ENCODE results near the gene SLC23A1. TPM values are rescaled to one million over a fixed set of nuclear protein-coding genes. Genes with fewer than 3 reads are reported as not detected.

Gene SLC23A1
- total and polyA plus RNA-seq, 9 donors: 0.04 to 2.1 (median 0.23) TPM

DNA sequence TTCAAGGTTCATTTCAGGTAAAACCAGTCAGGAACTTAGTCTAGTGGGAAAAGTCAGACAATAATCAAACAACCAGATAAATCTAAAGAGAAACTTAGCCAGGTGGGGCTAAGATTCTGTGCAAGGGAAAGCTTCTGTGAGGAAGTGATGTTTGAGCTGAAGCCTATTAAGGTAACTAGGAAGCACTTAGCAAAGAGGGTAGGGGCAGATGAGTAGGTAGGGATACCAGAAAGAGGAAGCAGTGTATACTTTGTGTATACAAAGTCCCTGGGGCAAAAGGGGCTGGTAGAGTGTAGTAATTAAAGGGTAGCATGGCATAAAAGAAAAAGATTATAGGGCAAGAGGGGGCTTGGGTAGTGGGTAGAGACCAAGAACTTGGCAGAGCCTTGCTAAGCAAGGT lies 24.4 kb upstream of the SLC23A1 start:
- Histone ChIP-seq H3K27ac (ENCODE audit: low read length) (no peak overlapping the region), H3K9me3 (replicated peaks; ENCODE audit: control insufficient read depth, low read depth, low read length) (no peaks in the 10 kb centered on the region)

DNA sequence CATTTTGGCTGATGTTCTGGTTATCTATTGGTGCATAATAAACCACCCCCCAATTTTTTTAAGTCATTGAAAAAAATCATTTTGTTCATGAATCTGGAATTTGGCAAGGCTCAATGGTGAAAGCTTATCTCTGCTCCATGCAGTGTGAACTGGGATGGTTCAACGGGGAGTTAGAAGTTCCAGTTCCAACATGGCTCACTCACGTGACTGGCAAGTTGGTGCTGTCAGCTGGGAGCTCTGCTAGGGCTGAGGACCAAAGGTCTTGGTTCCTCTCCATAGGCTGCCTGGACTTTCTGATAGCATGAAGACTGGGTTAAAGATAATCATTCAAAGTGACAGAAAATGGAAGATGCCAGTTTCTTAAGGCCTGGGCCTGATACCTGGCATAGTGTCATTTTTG lies 23.9 kb upstream of the SLC23A1 start:
- Histone ChIP-seq H3K27me3 (ENCODE audit: control insufficient read depth, insufficient read depth, low read length) (no peaks in the 10 kb centered on the region), H3K36me3 (ENCODE audit: control insufficient read depth, insufficient read depth, low read length) (peaks cover 6% of the 10 kb centered on the region), H3K9me3 (replicated peaks; ENCODE audit: control insufficient read depth, low read depth, low read length) (no peaks in the 10 kb centered on the region), H3K27ac (ENCODE audit: low read length) (no peak overlapping the region), H3K4me3 (ENCODE audit: low read length) (no peak overlapping the region), H3K4me1 (ENCODE audit: control insufficient read depth, insufficient read depth, low read length) (peaks cover 14% of the 10 kb centered on the region)
- no peak for DNase-seq
- 69% methylated on average over 2 of the region's 2 CpGs for WGBS (ENCODE audit: insufficient coverage)

More for the DNA sequence above, 24.4 kb upstream of the SLC23A1 start:
- DNase-seq: no peak
- H3K36me3 ChIP-seq (ENCODE audit: control insufficient read depth, insufficient read depth, low read length): peaks cover 9% of the 10 kb centered on the region
- peaks cover 14% of the 10 kb centered on the region for H3K4me1 ChIP-seq (ENCODE audit: control insufficient read depth, insufficient read depth, low read length)
- H3K4me3 ChIP-seq (ENCODE audit: low read length): no peak overlapping the region
- H3K27me3 ChIP-seq (ENCODE audit: control insufficient read depth, insufficient read depth, low read length): no peaks in the 10 kb centered on the region

DNA sequence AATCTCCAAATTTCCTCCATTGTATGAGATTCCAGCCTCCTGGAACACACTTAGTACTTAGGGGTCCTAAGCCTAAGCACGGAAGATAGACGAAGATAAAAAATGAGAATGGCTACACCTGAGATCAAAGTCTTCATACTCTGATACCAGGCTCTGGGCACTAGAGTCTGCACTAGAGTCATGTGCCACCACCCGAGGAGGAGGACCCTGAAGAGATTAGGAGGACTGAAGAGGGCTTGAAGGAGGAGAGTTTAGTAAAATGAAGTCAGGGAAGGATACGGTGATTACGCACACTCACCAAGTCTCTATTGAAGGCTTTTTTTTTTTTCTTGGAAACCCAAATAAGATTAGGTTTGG lies 21.4 kb upstream of the SLC23A1 start:
- DNase-seq: no peak
- no peaks in the 10 kb centered on the region for H3K9me3 ChIP-seq (replicated peaks; ENCODE audit: control insufficient read depth, low read depth, low read length)
- peak overlapping the region; percentile 32 for H3K4me3 ChIP-seq (ENCODE audit: low read length)
- H3K27ac ChIP-seq (ENCODE audit: low read length): peak overlapping the region; percentile 97
- H3K4me1 ChIP-seq (ENCODE audit: control insufficient read depth, insufficient read depth, low read length): peaks cover 14% of the 10 kb centered on the region
- H3K36me3 ChIP-seq (ENCODE audit: control insufficient read depth, insufficient read depth, low read length): peaks cover 7% of the 10 kb centered on the region
- 38% methylated on average over 1 of the region's 5 CpGs for WGBS (ENCODE audit: insufficient coverage)
- no peaks in the 10 kb centered on the region for H3K27me3 ChIP-seq (ENCODE audit: control insufficient read depth, insufficient read depth, low read length)

DNA sequence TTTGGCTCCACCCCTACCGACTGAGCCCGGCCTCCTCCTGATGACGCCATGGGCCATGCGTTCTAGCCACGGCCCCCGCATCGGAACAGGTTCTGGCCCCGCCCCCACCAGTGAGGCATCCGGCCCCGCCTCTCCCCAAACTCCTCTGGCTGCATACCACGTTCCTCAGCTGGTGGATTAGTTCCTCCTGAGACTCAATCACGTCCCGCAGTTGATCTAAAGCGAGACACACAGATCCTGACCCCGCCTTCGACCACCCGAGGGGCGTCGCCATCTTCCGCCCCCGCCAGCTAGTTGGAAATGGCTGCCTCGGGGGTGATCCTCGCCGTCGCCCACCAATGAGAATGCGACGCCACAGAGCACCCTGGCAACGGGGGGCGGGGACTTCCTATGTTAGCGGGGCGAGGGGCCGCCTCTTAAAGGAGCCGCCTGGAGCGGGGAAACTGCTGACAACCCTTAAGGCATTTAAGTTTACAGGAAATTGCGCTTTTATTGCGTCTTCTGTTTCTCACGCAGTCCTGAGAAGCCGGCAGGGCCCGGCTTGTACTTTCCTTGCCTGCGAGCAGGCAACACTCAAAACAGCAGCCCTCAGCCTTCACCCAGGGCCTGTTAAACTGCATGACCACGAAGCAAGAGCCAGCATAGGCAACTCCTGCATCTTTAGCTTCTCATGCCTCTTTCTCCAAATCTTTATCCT lies 20.8 kb upstream of the SLC23A1 start, which contains the start of gene SPATA24:
Gene SPATA24, minus strand, starts transcription at position 303 of the 697 bp plus-strand sequence. Its CDS starts 29 bp downstream, at position 274.
- H3K27ac ChIP-seq (ENCODE audit: low read length): peak within 1 kb of the TSS; percentile 97
- H3K9me3 ChIP-seq (replicated peaks; ENCODE audit: control insufficient read depth, low read depth, low read length): no peaks in the 10 kb centered on the region
- peak; percentile 99 for DNase-seq
- H3K36me3 ChIP-seq (ENCODE audit: control insufficient read depth, insufficient read depth, low read length): peaks cover 7% of the 10 kb centered on the region
- H3K4me1 ChIP-seq (ENCODE audit: control insufficient read depth, insufficient read depth, low read length): peaks cover 14% of the 10 kb centered on the region
- 0% methylated on average over 39 of the region's 41 CpGs for WGBS (ENCODE audit: insufficient coverage)
- peak within 1 kb of the TSS; percentile 46 for H3K4me3 ChIP-seq (ENCODE audit: low read length)
- H3K27me3 ChIP-seq (ENCODE audit: control insufficient read depth, insufficient read depth, low read length): no peaks in the 10 kb centered on the region

DNA sequence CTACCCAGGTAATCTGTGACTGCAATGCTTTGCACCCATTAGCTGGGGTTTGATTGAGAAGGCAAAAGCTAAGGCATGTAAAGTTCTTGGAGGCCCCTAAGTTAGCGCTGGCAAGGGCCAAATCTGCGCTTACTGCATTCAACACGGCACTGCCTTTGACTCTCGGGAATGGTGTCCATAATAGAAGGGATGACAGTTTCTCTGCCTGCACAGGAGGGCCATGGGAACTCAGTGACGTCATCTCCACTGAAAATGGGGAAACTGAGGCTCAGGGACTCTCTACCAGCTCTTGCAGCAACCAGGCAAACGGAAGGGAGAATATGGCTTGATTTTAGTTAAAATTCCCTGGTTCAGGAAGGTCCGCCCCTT lies 20.3 kb upstream of the SLC23A1 start:
- H3K9me3 ChIP-seq (replicated peaks; ENCODE audit: control insufficient read depth, low read depth, low read length): no peaks in the 10 kb centered on the region
- DNase-seq: no peak
- WGBS (ENCODE audit: insufficient coverage): 28% methylated on average over 5 of the region's 7 CpGs

DNA sequence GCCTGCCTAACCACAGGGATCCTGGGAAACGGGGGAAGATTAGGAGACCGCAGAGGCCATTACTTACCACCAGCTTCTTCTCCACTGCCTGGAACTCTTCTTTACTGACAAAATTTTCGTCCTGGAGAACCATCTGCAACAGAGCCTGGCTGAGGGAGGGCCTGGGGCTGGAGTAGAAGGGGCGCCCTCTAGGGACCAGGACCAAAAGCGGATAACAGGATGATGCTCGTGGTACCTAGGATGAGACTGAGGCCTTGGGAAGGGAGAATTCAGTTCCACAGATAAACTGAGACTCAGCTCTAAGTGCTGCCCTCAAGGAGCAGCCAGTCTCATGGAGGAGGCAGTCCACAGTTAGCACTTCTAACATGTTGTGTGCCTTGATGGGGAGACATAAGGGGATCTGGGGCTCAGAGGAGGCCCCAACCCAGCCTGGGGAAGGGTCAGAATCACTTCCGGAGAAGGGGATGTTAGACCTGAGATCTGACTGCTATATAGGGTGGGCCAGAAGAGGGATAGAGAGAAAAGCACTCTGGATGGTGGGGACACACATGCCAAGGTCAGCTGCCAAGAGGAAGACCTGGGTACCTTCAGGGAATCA lies 19.6 kb upstream of the SLC23A1 start:
- peaks cover 14% of the 10 kb centered on the region for H3K4me1 ChIP-seq (ENCODE audit: control insufficient read depth, insufficient read depth, low read length)
- H3K4me3 ChIP-seq (ENCODE audit: low read length): no peak overlapping the region
- H3K9me3 ChIP-seq (replicated peaks; ENCODE audit: control insufficient read depth, low read depth, low read length): no peaks in the 10 kb centered on the region
- peaks cover 7% of the 10 kb centered on the region for H3K36me3 ChIP-seq (ENCODE audit: control insufficient read depth, insufficient read depth, low read length)
- H3K27me3 ChIP-seq (ENCODE audit: control insufficient read depth, insufficient read depth, low read length): no peaks in the 10 kb centered on the region
- peak overlapping the region; percentile 97 for H3K27ac ChIP-seq (ENCODE audit: low read length)
- no peak for DNase-seq
- 48% methylated on average over 5 of the region's 7 CpGs for WGBS (ENCODE audit: insufficient coverage)

More for the DNA sequence above, 20.3 kb upstream of the SLC23A1 start:
- H3K36me3 ChIP-seq (ENCODE audit: control insufficient read depth, insufficient read depth, low read length): peaks cover 7% of the 10 kb centered on the region
- H3K4me1 ChIP-seq (ENCODE audit: control insufficient read depth, insufficient read depth, low read length): peaks cover 14% of the 10 kb centered on the region
- H3K27ac ChIP-seq (ENCODE audit: low read length): peak overlapping the region; percentile 97
- peak overlapping the region; percentile 46 for H3K4me3 ChIP-seq (ENCODE audit: low read length)
- H3K27me3 ChIP-seq (ENCODE audit: control insufficient read depth, insufficient read depth, low read length): no peaks in the 10 kb centered on the region

DNA sequence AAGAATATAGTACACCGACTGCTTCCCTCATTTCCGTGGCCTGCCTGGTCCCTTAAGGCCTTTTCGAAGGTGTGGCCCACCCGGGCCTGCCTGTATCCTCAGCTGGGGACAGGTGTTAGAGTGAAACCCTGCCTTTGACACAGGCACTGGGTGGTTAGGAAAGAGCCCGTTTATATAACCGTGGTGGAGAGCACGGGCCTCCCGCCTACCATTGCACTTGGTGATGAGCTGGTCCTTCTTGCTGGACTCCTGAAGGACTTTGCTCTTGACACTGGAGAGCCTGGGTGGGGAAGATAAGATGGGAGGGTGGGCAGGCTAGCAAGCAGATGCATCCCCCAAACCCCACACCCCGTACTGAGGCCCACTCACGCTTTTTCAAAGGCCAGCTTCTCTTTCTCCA lies 18.4 kb upstream of the SLC23A1 start:
- Histone ChIP-seq H3K36me3 (ENCODE audit: control insufficient read depth, insufficient read depth, low read length) (peaks cover 7% of the 10 kb centered on the region), H3K9me3 (replicated peaks; ENCODE audit: control insufficient read depth, low read depth, low read length) (no peaks in the 10 kb centered on the region), H3K27ac (ENCODE audit: low read length) (no peak overlapping the region), H3K4me3 (ENCODE audit: low read length) (no peak overlapping the region), H3K4me1 (ENCODE audit: control insufficient read depth, insufficient read depth, low read length) (peaks cover 22% of the 10 kb centered on the region), H3K27me3 (ENCODE audit: control insufficient read depth, insufficient read depth, low read length) (no peaks in the 10 kb centered on the region)
- 88% methylated on average over 5 of the region's 10 CpGs for WGBS (ENCODE audit: insufficient coverage)
- DNase-seq: no peak

DNA sequence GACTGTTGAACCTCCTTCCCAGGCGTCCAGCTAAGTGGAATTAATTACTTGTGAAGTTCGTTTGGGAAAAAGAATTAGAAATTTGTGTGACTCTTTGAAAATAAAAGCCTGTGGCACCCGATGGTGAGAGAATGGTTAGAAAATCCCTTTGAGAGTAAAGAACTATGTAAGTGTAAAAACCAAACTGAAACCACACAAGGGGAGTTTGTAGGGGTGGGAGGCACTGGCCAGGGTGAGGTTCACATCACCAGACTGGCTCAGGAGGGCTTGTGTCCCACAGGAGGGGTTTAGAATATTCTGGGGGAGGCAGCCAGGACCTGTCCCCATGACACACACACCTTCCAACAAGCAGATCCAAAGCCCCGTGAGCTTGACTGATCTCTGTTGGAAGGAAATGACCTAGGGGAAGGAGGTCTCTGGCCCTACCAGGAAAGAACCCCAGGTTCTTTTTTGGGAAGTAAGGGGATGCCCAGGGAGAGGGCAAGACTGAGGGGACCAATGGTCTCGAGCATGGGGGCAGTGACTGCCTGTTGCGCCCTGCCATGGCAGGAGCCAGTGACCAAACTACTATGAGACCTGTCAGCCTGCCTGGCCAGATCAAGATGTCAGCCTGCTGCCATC lies 16.5 kb upstream of the SLC23A1 start:
- no peak for DNase-seq
- peaks cover 39% of the 10 kb centered on the region for H3K4me1 ChIP-seq (ENCODE audit: control insufficient read depth, insufficient read depth, low read length)

DNA sequence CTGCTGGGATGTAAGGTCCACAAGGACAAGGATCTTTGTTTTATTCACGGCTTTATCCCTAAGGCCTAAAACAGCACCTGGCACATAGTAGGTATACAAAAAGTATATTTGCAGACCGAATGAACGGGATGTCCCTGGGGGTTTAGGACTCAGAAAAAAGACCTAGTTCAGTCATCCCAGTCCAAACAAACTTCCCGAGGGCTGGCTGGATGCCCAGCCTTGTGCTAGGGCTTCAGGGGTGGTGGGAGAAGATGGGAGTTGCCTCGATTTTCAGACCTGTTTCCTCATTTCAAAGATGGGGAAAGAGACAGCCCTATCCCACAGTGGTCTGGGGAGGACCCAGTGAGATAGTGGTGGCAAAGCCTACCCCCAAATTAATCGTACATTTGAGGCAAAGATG lies 14.8 kb upstream of the SLC23A1 start:
- Histone ChIP-seq H3K36me3 (ENCODE audit: control insufficient read depth, insufficient read depth, low read length) (peaks cover 11% of the 10 kb centered on the region), H3K4me1 (ENCODE audit: control insufficient read depth, insufficient read depth, low read length) (peaks cover 43% of the 10 kb centered on the region), H3K4me3 (ENCODE audit: low read length) (no peak overlapping the region), H3K27ac (ENCODE audit: low read length) (no peak overlapping the region), H3K27me3 (ENCODE audit: control insufficient read depth, insufficient read depth, low read length) (peaks cover 29% of the 10 kb centered on the region), H3K9me3 (replicated peaks; ENCODE audit: control insufficient read depth, low read depth, low read length) (no peaks in the 10 kb centered on the region)
- no CpG with 5 or more reads among the region's 6 CpGs for WGBS (ENCODE audit: insufficient coverage)
- DNase-seq: no peak

More for the DNA sequence above, 16.5 kb upstream of the SLC23A1 start:
- Histone ChIP-seq H3K27ac (ENCODE audit: low read length) (no peak overlapping the region), H3K4me3 (ENCODE audit: low read length) (no peak overlapping the region), H3K9me3 (replicated peaks; ENCODE audit: control insufficient read depth, low read depth, low read length) (no peaks in the 10 kb centered on the region), H3K36me3 (ENCODE audit: control insufficient read depth, insufficient read depth, low read length) (peaks cover 7% of the 10 kb centered on the region), H3K27me3 (ENCODE audit: control insufficient read depth, insufficient read depth, low read length) (peaks cover 12% of the 10 kb centered on the region)
- WGBS (ENCODE audit: insufficient coverage): 89% methylated on average over 3 of the region's 6 CpGs

DNA sequence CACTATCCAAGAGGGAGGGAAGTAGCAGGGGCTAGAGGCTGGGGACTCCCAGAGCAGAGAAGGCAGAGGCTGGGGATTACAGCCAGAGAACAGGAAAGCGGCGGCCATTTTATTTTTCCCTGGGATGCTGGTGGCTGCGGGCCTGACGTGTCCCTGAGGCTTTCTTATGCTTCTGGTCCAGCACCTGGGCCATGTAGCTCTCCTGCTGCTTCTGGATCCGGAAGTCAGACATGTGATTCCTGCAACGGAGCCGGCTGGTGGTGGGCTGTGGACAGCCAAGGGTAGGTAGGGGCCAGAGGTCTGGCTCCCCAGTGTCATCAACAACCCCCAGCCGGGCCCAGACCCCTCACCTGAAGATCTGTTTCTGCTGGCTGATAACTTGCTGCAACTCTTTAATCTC lies 13.6 kb upstream of the SLC23A1 start:
- 89% methylated on average over 3 of the region's 8 CpGs for WGBS (ENCODE audit: insufficient coverage)
- Histone ChIP-seq H3K36me3 (ENCODE audit: control insufficient read depth, insufficient read depth, low read length) (peaks cover 14% of the 10 kb centered on the region), H3K4me1 (ENCODE audit: control insufficient read depth, insufficient read depth, low read length) (peaks cover 50% of the 10 kb centered on the region), H3K27ac (ENCODE audit: low read length) (peak overlapping the region; percentile 91), H3K4me3 (ENCODE audit: low read length) (no peak overlapping the region), H3K27me3 (ENCODE audit: control insufficient read depth, insufficient read depth, low read length) (peaks cover 38% of the 10 kb centered on the region), H3K9me3 (replicated peaks; ENCODE audit: control insufficient read depth, low read depth, low read length) (no peaks in the 10 kb centered on the region)
- DNase-seq: no peak
